ENCODE results near the gene VANGL2.
A peak's percentile ranks its signal among the peaks of the same experiment; 100 is the strongest.

The VANGL2 gene

GRCh38 chr1:160400646-160401486 is 502 bp downstream of the VANGL2 start:
- intact Hi-C loops (cut with DNase I) = no loop called here
- DNase-seq = peak in 13 of 42 donors; percentile 12 to 47 (median 30)

- intact Hi-C loops (cut with DNase I) = no loop called here
Observed at GRCh38 chr1:160401487-160401805, 1.1 kb downstream of the VANGL2 start.

GRCh38 chr1:160402001-160402795 is 1.8 kb downstream of the VANGL2 start:
- intact Hi-C loops (cut with DNase I) = no loop called here
- peak in 4 of 42 donors; percentile 2 to 28 (median 6) for DNase-seq

More at GRCh38 chr1:160401487-160401805, 1.1 kb downstream of the VANGL2 start:
- DNase-seq = peak in 1 of 42 donors; percentile 41

- peak in 2 of 42 donors; percentile 10 to 32 for DNase-seq
- intact Hi-C loops (cut with DNase I) = no loop called here
Observed at GRCh38 chr1:160403244-160403643, 2.9 kb downstream of the VANGL2 start.

- intact Hi-C loops (cut with DNase I) = no loop called here
- DNase-seq = peak in 2 of 42 donors; percentile 1 to 26
Observed at GRCh38 chr1:160404094-160404493, 3.7 kb downstream of the VANGL2 start.

GRCh38 chr1:160405331-160405877 is 5.0 kb downstream of the VANGL2 start:
- DNase-seq = peak in 4 of 42 donors; percentile 5 to 25 (median 8)
- intact Hi-C loops (cut with DNase I) = no loop called here

- DNase-seq = peak in 2 of 42 donors; percentile 15 to 28
- intact Hi-C loops (cut with DNase I) = no loop called here
Observed at GRCh38 chr1:160406131-160406968, 6.0 kb downstream of the VANGL2 start.

- peak in 1 of 42 donors; percentile 8 for DNase-seq
- intact Hi-C loops (cut with DNase I) = no loop called here
Observed at GRCh38 chr1:160407839-160408801, 7.8 kb downstream of the VANGL2 start.

GRCh38 chr1:160408864-160409263 is 8.5 kb downstream of the VANGL2 start:
- intact Hi-C loops (cut with DNase I) = no loop called here
- DNase-seq = peak in 1 of 42 donors; percentile 1

- peak in 1 of 42 donors; percentile 12 for DNase-seq
- intact Hi-C loops (cut with DNase I) = no loop called here
Observed at GRCh38 chr1:160409486-160409885, 9.1 kb downstream of the VANGL2 start.

GRCh38 chr1:160410406-160411005 is 10.1 kb downstream of the VANGL2 start:
- peak in 7 of 42 donors; percentile 11 to 35 (median 25) for DNase-seq
- intact Hi-C loops (cut with DNase I) = no loop called here

- peak in 2 of 42 donors; percentile 16 to 18 for DNase-seq
- intact Hi-C loops (cut with DNase I) = no loop called here
Observed at GRCh38 chr1:160411271-160412027, 11.1 kb downstream of the VANGL2 start.

- intact Hi-C loops (cut with DNase I) = no loop called here
- DNase-seq = peak in 1 of 42 donors; percentile 6
Observed at GRCh38 chr1:160412028-160412362, 11.6 kb downstream of the VANGL2 start.

- DNase-seq = peak in 1 of 42 donors; percentile 10
Observed at GRCh38 chr1:160413716-160414115, 13.4 kb downstream of the VANGL2 start.

GRCh38 chr1:160414881-160415280 is 14.5 kb downstream of the VANGL2 start:
- intact Hi-C loops (cut with DNase I) = no loop called here
- DNase-seq = no peak

More at GRCh38 chr1:160413716-160414115, 13.4 kb downstream of the VANGL2 start:
- intact Hi-C loops (cut with DNase I) = no loop called here

GRCh38 chr1:160415696-160416290 is 15.4 kb downstream of the VANGL2 start:
- DNase-seq = peak in 1 of 42 donors; percentile 32
- intact Hi-C loops (cut with DNase I) = no loop called here
